Activated gamma-delta T cell (primary cell): ENCODE results near the gene LDB2.

Source experiments
- DNase-seq: peaks from one replicate; lab custom pipeline; 2025; lab: John Stamatoyannopoulos, UW

LDB2 gene

GRCh38 chr4:16483540-16483939 is 414.9 kb downstream of the LDB2 start:
- DNase-seq = no peak

GRCh38 chr4:16480011-16480410 is 418.4 kb downstream of the LDB2 start:
- DNase-seq = no peak

GRCh38 chr4:16472537-16472936 is 425.9 kb downstream of the LDB2 start:
- no peak for DNase-seq

- no peak for DNase-seq
These were observed 431.4 kb downstream of the LDB2 start for GRCh38 chr4:16467061-16467460.

GRCh38 chr4:16466581-16466980 is 431.9 kb downstream of the LDB2 start:
- DNase-seq = no peak

- no peak for DNase-seq
These were observed 433.8 kb downstream of the LDB2 start for GRCh38 chr4:16464651-16465050.

GRCh38 chr4:16462656-16463055 is 435.8 kb downstream of the LDB2 start:
- no peak for DNase-seq

GRCh38 chr4:16461362-16461761 is 437.1 kb downstream of the LDB2 start:
- no peak for DNase-seq

GRCh38 chr4:16457944-16458343 is 440.5 kb downstream of the LDB2 start:
- DNase-seq = no peak
